OCI-LY3 (cell line): Measurements from ENCODE around the gene NT5M.

Experiments
- CTCF ChIP-seq: fragments of 200-600, 300-600 bp; sonication (generic); IDR thresholded peaks from 2 replicates; pipeline ENCODE4 v1.5.1; 2014; ENCODE audit warnings: antibody characterized with exemption, low read length, low read depth
- EZH2phosphoT487 ChIP-seq: fragments of 200-600 bp; shearing (Covaris generic); IDR thresholded peaks from 2 replicates; pipeline ENCODE4 v1.6.1; 2018; ENCODE audit warnings: antibody characterized with exemption, mixed run types, low read depth

DNA sequence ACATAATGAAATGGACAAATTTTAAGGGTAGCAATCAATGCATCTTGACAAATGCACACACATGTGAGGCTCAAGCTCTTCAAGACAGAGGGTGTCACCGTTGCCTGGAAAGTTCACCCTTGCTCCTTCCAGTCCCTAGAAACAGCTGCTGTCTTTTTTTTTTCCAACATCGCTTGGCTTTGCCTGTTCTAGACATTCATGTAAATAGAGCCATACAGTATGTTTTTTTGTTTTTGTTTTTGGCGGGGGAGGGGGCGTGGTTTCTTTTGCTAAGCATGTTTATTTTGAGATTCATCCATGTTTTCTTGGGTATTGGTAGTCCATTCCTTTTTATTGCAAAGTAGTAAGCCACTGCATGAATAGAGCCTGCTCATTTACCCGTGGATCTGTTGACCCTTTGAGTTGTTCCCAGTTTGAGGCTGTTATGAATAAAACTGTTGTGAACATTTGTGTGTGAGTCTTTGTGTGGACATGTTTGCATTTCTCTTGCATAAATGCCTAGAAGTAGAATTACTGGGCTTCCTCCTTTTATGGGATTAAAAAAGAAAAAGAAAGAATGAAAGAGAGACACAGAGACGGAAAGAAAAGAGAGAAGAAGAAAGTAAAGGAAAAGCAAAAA lies 78.4 kb downstream of the NT5M start:
- TF ChIP-seq CTCF (no peak), EZH2phosphoT487 (no peak)
